Testis (tissue), 2 donors: ENCODE results near the gene ZC3H4.

ENCODE experiments used
- CTCF ChIP-seq, 3 experiments: fragments of 450-650 bp in 2 of 3; fragments of 200-600 bp in 1 of 3; sonication (generic) in 1 of 3; IDR thresholded peaks; one replicate each; pipeline ENCODE4 v1.5.1; 2016 to 2019; ENCODE audit warnings: antibody characterized with exemption in 3 of 3, mild to moderate bottlenecking in 2 of 3, moderate library complexity in 1 of 3
- POLR2A ChIP-seq: fragments of 450-650 bp; IDR thresholded peaks from one replicate; pipeline ENCODE4 v1.6.1; 2017; ENCODE audit warnings: antibody characterized with exemption, mild to moderate bottlenecking, moderate library complexity

GRCh38 chr19:47049307-47049700 lies 64.3 kb downstream of the ZC3H4 start:
- TF ChIP-seq CTCF (IDR thresholded peaks at IDR 0.05) (no peak), POLR2A (no peak)
